ENCODE measurements around the gene TM4SF5. TPM values are rescaled to one million over a fixed set of nuclear protein-coding genes. Genes with fewer than 3 reads are reported as not detected.
A peak's percentile ranks its signal among the peaks of the same experiment; 100 is the strongest.
"Not testable (repeated sequence)": the region's sequence is repeated elsewhere in the genome, so short reads cannot be mapped to it uniquely, and the experiment has no call there.

Gene TM4SF5
- polyA plus RNA-seq, 1 donor: not detected

DNA sequence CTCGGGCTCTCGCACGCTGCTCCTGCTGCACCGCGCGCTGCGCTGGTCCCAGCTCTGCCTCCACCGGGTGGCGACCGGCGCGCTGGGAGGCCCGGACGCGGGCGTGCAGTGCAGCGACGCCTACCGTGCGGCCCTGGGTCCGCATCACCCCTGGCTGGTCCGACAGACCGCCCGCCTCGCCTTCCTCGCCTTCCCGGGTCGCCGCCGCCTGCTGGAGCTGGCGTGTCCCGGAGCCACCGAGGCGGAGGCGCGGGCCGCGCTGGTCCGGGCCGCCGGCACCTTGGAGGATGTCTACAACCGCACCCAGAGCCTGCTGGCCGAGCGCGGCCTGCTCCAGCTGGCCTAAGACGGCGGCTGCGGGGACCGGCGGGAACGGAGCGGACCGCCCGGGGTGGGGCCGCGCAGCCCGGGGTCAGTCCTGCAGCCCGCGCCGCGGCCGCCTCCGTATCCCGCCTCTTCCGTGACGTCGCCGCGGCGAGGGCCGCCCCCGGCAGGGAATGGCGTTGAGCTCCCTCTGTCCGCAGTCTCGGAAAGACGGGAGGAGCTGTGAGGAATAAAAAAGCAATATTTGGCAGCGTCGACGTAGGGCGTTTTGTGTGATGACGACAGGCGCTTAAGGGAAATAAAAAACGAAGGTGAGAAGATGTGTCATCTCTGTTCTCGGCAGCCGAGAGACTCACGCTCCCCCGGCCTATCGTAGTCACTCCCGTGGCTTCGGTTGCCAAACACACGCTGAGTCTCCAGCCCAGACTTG is 18.4 kb downstream of the TM4SF5 start:
- DNase-seq (ENCODE audit: low read depth): peak; percentile 78

DNA sequence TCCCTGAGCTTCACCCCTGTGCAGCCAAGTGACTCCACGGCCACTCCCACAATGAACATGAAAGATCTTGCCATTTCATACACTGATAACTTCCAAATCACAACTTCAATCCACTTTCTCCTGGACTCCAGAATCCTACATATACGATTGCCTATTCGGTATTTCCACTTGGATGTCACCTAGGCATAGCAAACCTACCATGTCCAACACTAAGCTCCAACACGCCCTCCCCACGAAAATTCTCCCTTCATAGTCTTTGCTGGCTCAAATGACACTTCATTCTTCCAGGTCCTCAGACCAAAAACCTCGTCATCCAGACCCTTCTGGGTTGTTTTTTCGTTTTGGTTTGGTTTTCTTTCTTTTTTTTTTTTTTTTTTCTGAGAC is 19.0 kb downstream of the TM4SF5 start:
- no peak for DNase-seq (ENCODE audit: low read depth)

DNA sequence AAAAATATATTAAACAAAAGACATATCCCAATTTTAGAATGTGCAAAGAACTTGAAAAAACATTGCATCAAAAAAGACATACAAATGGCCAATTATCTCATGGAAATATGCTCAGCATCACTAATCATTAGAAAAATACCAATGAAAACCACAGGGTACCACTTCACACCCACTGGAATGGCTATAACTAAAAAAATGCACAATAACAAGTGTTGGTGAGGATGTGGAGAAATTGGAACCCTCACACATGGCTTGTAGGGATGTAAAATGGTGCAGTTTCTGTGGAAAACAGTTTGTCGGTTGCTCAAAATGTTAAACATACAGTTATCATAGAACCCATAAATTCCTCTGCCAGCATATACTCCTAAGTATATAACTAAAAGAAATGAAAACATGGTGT is 23.5 kb downstream of the TM4SF5 start:
- no peak for DNase-seq (ENCODE audit: low read depth)

DNA sequence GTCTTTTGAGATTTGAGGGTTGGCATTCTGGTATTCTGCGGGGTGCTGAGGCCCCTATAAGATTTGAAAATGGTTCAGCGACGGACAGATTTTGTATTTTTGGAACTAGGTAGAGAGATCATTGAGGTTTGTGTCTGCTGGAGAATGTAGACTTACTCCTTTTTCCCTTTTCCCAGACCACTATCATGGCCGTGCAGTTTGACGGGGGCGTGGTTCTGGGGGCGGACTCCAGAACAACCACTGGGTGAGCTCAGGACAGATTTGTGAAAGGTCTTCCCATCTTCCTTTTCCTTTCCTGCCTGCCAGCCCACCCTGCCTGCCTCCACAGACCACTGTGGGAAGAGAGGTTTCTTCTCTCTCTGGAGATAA is 24.9 kb downstream of the TM4SF5 start:
- no peak for DNase-seq (ENCODE audit: low read depth)

DNA sequence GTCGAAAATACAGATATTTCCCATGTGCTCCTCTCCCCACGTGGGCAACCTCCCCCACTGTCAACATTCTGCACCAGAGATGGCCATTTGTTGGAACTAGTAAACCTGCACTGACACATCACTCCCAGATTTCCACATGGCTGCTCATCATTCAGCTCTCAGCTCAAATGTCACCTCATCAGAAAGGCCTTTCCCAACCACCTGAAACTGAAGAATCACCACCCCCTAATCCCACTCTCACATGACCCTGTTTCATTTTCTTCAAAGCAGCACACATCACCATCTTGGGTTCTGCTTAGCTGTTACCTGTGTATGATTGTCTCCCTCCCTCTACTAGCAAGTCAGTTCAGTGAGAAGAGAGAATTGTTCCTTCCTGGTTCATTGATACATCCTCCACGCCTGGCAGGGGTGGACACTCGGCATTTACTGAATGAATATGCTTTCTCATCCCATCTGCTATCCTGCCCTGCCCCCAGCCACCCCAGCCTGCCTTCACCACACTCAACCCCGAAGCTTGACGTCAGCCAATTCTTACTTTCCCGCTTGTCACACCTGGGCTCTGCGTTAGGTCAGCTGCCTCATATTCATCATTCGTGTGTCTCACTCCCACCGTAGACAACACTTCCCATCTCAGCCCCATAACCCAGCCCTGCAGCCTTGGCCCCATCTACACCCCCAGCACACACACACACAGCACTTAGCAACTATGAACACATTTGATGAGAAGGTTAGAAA is 28.9 kb downstream of the TM4SF5 start:
- DNase-seq (ENCODE audit: low read depth): no peak

DNA sequence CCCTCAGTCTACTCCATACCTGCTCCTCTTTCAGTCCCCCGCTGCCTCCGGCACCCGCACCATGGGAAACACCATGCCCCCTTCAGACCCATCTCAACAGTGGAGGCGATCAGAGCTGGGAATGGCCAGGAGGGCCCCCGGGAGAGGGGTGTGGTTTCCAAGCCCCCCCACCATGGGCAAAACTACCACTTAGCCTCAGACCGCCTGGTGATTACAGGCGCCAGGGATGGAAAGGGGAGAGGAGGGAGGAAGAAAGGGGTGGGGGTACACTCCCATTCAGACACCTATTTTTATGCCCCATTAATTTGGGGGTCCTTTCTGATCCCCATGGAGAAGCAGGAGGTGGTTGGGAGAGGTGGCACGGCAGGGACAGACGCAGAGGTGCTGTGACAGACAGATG is 30.5 kb downstream of the TM4SF5 start, which contains the start of gene C17orf114:
C17orf114 (minus strand) TSS at position 101 of the 400 bp plus-strand sequence.
- DNase-seq (ENCODE audit: low read depth): no peak

DNA sequence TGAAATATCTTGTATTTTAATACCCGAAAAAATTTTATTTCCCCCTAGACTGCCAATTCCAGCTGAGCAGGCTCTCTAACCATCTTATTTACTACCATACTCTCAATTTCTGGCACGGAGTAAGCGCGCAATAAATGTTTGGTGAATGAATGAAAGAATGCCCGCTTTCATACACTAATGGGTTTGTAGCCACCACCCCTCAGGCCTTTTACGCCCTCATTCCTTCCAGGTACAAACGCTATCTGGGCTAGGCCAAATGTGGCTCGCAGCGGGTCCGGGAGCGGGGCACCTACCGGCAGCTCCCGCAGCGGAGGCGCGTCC is 34.7 kb downstream of the TM4SF5 start:
- DNase-seq (ENCODE audit: low read depth): no peak

DNA sequence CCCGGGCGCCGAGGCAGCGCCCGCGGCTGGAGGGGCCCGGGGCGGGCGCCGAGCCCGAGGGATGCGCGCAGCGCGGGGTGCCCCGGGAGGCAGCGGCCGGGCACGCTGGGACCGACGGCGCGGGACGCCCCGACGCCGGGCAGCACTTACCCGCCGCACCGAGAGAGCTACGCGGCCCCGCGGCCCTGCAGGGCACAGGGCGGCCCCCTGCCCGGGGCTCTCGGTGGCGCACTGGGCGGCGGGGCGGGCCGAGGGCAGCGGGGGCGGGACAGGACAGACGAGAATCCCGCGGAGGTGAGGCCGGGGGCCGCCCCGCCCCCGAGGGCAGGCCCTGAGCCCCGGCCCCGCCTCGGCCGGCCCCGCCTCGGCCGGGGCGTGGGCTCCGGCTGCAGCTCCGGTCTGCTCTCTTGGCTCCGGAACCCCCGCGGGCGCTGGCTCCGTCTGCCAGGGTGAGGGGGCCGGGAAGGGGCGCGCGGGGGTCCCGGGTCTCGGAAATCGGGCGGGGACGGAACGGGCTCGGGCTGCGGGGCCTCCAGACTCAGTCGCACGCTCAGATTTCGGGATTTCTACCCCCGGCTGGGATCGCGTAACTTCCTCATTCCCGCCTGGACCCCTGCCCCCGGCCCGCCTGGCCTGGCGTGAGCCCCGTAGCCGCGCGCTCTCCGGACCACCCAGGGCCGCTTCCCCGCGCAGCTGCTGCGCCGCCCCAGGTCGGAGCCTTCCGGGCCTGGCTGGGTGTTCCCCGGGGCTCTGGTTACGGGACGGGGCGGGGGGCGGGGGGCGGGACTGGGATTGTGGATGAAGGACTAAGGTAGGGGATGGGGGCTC is 35.3 kb downstream of the TM4SF5 start, which contains the start of gene PLD2:
PLD2 (plus strand) TSS at position 376 of the 828 bp plus-strand sequence. CDS start 621 bp downstream, outside the sequence.
- peak; percentile 71 for DNase-seq (ENCODE audit: low read depth)

DNA sequence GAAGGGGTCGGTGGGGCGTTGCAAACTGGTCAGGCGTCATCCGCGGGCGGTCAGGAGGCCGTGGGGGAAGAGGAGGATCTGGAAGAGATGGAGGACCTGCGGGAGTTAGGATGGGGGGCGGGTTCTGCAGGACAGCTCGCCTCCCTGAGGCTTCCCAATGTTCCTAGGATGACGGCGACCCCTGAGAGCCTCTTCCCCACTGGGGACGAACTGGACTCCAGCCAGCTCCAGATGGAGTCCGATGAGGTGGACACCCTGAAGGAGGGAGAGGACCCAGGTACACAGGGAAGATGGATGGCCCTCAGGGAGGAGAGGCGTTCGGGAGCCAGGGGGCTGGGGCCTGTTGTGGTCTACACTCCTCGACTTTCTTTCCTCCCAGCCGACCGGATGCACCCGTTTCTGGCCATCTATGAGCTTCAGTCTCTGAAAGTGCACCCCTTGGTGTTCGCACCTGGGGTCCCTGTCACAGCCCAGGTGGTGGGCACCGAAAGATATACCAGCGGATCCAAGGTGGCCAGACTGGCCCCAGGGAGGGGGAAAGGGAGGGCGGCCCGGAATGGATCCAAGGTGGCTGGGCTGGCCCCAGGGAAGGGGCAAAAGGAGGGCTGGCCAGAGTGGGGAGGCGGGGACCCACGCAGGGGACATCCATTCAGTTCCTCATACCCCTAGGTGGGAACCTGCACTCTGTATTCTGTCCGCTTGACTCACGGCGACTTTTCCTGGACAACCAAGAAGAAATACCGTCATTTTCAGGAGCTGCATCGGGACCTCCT is 36.1 kb downstream of the TM4SF5 start:
- DNase-seq (ENCODE audit: low read depth): no peak

DNA sequence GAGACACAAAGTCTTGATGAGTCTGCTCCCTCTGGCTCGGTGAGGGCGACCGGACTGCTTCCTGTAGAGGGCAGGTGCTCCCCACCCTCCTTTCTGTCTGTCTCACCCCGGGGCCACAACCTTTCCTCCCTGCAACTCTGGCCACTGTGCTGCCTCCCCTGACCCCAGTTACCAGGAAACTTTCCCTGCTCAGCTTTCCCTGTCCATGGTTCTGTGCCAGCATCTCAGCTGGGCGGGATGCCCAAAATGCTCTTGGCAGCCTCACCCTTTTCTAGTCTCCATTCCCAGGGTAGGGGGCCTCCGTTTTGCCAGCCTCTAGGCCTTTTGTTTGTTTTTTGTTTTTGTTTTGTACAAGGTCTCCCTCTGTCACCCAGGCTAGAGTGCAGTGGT is 36.7 kb downstream of the TM4SF5 start:
- DNase-seq (ENCODE audit: low read depth): no peak

DNA sequence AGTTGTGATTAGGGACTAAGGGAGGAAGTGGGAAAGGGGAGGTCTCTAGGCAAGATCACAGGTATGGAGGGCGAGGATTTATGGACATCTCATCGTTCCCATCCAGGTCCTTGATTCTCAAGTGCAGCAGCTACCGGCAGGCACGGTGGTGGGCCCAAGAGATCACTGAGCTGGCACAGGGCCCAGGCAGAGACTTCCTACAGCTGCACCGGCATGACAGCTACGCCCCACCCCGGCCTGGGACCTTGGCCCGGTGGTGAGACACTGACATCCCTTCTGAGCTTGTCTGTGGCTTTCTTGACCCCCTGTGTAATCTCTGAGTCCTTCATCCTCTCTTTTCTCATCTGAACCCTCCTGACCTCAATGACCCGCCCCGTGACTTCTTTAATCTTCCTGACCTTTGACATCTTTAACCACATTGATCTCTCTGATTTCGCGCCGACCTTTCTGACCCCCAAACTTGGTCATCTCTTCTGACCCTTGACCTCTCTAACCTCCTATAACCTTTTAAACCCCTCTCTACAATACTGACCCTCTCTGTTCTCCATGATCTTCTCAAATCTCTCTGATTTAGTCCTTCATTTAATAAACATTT is 39.1 kb downstream of the TM4SF5 start:
- DNase-seq (ENCODE audit: low read depth): no peak

DNA sequence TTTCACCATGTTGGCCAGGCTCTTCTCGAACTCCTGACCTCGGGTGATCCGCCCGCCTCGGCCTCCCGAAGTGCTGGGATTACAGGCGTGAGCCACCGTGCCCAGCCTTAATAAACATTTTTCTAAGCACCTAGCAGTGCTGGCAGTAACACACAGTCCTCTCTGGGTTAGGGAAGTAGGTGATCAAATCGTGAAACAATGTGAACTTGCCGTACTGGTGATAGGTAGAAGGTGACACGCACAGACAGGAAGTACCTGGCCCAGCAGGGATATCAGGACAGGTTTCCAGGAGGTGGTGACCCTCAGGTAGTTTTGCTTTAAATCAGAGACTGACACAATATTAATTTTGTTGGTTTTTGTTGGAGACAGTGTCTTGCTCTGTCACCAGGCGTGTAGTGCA is 39.8 kb downstream of the TM4SF5 start:
- no peak for DNase-seq (ENCODE audit: low read depth)

DNA sequence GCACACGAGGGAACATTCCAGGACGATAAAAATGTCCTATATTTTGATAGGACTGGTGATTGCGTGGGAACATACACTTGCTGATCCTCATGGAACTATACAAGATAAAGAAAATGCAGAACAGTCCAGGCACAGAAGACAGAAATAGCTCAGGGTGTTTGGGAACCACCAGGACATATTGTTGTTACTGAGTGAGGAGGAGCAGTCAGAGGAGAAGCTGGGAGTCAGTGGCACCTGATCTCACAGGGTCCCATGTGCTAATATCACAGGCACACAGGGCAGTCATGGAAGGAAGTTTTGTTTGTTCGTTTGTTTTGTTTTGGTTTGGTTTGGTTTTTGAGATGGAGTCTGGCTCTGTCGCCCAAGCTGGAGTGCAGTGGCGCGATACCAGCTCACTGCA is 41.0 kb downstream of the TM4SF5 start:
- no peak for DNase-seq (ENCODE audit: low read depth)

DNA sequence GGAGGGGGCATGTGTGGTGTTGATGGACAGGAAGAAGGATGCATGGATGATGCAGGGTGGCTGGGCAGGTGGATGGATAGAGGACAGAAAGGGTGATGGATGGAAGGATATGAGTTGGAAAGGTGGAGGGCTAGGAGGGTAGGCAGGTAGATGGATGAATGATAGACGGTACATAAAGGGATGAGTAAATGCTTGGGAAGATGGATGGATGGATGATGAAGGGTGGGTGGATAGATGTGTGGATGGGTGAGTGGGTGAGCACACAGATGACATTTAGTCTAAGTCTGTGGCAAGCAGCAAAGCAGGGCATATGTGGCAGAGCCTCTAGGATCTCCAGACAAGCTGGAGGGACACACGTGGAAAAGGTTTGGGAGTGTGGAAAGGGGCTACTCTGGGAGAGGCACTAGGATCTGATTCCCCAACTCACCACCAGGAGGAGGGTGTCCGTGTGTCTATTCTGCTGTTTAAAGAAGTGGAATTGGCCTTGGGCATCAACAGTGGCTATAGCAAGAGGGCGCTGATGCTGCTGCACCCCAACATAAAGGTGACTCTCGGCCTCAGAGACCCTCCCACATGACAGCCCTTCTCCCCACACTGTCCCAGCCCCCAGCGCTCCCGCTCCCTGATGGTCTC is 43.5 kb downstream of the TM4SF5 start:
- no peak for DNase-seq (ENCODE audit: low read depth)

DNA sequence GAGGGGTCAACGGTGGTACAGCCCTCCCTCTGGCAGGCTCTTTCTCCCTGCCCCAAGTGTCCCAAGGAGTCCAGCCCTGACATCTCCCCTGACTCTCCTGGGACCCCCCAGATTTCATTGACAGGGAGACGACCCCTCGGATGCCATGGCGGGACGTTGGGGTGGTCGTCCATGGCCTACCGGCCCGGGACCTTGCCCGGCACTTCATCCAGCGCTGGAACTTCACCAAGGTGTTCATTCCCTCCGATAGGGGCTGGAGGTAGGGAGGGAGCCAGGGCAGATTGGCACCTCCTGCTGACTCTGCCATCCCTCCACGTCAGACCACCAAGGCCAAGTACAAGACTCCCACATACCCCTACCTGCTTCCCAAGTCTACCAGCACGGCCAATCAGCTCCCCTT is 45.1 kb downstream of the TM4SF5 start:
- no peak for DNase-seq (ENCODE audit: low read depth)

DNA sequence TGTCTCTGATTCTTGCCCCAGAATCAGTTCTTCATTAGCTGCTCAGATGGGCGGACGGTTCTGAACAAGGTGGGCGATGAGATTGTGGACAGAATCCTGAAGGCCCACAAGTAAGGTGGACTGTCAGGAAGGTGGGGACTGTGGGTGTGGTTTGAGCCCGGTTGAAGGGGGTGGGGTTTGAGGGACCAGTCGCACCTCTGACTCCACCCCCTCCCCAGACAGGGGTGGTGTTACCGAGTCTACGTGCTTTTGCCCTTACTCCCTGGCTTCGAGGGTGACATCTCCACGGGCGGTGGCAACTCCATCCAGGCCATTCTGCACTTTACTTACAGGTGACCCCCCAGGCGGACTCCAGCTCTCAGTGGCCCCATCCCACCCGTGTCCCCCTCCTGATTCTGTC is 46.6 kb downstream of the TM4SF5 start:
- DNase-seq (ENCODE audit: low read depth): no peak

DNA sequence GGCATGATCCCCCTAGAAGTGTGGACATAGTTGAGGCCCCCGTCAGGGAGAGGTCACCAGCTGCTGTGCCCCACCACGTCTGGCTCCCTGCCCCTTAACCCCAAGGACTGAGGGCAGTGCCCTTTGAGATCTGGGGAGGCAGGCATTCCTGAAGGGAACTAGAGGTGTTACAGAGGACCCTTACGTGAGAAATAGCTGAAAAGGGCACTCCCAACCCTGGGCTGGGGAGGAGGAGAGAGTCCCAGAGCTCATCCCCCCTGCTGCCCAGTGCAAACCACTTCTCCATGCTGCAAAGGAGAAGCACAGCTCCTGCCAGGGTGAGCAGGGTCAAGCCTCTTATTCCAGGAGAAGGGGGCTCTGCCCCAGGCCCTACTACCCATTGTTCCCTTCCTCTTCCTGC is 51.1 kb downstream of the TM4SF5 start:
- no peak for DNase-seq (ENCODE audit: low read depth)

DNA sequence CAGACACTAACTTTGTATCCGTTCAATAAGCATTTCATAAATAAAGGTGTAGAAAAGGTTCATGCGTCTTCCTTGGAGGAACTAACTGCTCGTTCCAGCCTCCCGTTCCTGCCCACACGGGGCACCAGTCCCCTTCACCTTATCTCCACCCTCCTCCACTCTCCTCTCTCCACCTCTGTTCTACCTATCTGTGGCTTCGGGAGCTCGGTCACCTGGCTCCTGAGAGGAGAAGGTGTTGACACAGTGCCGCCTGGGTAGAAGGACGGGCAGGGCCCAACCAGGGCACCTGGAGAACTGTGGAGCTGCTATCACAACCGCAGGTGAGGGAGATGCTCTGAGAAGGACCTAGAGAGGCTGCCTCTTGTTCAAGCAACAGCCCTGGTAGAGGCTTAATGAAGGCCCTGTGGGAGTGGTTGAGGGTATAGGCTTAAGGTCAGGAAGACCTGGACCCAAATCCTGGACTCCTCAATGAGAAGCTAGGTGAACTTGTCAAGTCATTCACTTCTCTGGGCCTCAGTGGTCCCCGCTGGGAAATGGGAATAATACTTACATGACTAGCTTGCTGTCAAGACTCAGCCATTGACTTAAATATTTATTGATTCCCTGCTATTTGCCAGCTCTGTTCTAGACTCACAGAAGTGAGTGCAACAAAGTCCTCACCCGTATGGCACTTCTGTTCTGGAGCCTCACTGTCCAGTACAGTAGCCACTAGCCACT is 51.8 kb downstream of the TM4SF5 start:
- DNase-seq (ENCODE audit: low read depth): no peak

DNA sequence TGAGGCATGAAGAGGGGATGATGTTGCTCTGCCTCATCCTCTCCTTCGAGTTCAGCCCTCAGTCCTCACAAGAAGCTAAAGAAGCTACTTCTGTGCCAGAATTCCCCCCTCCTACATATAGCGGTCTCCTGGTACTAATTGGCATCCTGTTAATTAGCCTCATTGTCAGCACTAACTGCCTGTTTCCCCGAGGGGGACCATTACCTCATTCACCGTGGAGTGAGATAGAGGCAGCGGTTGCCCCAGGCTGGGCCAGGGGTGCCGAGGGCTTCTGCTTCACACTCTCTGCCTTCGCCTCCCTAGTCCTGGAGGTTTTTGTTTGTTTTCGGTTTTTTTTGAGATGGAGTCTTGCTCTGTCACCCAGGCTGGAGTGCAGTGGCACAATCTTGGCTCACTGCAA is 55.7 kb downstream of the TM4SF5 start:
- no peak for DNase-seq (ENCODE audit: low read depth)

DNA sequence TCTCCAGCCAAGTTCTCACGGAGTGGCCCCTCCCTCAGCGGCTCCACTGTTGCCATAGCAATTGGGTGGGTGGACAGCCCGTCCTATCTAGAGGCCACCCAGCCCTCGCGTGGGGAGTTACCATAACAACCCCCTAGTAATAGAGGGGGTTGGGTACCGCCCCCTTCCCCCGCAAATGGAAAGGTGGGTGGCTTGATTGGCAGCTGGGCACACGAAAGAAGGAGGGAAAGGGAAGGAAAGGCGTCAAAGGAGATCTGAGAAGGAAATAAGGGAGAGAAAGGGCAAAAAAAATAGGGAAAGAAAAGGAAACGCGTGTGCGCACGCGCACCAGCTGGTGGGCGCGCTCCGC is 61.1 kb downstream of the TM4SF5 start:
- DNase-seq (ENCODE audit: low read depth): not testable (repeated sequence)
